SK-N-SH (cell line): ENCODE data around the gene CHRNB1. TPM values are rescaled to one million over a fixed set of nuclear protein-coding genes. Genes with fewer than 3 reads are reported as not detected.

Experiments
- CTCF ChIA-PET: fragments of 300-600, 350-600 bp; formaldehyde crosslinking; extraction: SDS; loops from one replicate; lab custom pipeline; 2021; lab: Yijun Ruan, JAX
- POLR2A ChIA-PET: fragments of 350-600 bp; sonication (Branson Sonifier 250); formaldehyde crosslinking; extraction: SDS; loops from one replicate; lab custom pipeline; 2020; ENCODE audit warnings: antibody characterized with exemption, inconsistent platforms; lab: Yijun Ruan, JAX
- DNase-seq: peaks from one replicate; pipeline ENCODE4 v3.0.0; 2012
- H2AFZ ChIP-seq: fragments of 200-600 bp; sonication (generic); 2 replicates; pipeline ENCODE4 v1.8.1; 2016; ENCODE audit warnings: antibody characterized with exemption, mild to moderate bottlenecking, low read depth
- H3F3A ChIP-seq: fragments of 200-600 bp; sonication (generic); replicated peaks from 2 replicates; pipeline ENCODE3; 2016; ENCODE audit warnings: antibody characterized with exemption, mild to moderate bottlenecking; ENCODE audit not compliant: insufficient read depth
- H3K27ac ChIP-seq, 2 experiments: fragments of 200-500 bp in 1 of 2; fragments of 200-600 bp in 1 of 2; sonication (Bioruptor generic) in 1 of 2; sonication (generic), shearing (Covaris generic) in 1 of 2; 2 replicates each; pipeline versions ENCODE4 v1.5.1 to v1.6.1; 2014 to 2016; ENCODE audit warnings: low read depth in 2 of 2, inconsistent platforms in 1 of 2, low read length in 1 of 2, mild to moderate bottlenecking in 1 of 2, mixed read lengths in 1 of 2
- H3K27me3 ChIP-seq: fragments of 200-600 bp; sonication (generic), shearing (Covaris generic); 2 replicates; pipeline ENCODE4 v1.6.1; 2016; ENCODE audit warnings: mixed run types; ENCODE audit not compliant: insufficient read depth
- H3K36me3 ChIP-seq, 2 experiments: fragments of 200-500 bp in 1 of 2; fragments of 200-600 bp in 1 of 2; sonication (Bioruptor generic) in 1 of 2; sonication (generic) in 1 of 2; replicated peaks in 1 of 2; 2 replicates each; pipeline versions ENCODE3 to v1.5.1; 2014 to 2016; ENCODE audit warnings: low read length in 1 of 2, mild to moderate bottlenecking in 1 of 2; ENCODE audit not compliant: insufficient read depth in 2 of 2, control insufficient read depth in 1 of 2
- H3K4me1 ChIP-seq, 2 experiments: fragments of 200-500 bp in 1 of 2; fragments of 200-600 bp in 1 of 2; sonication (Bioruptor generic) in 1 of 2; sonication (generic), shearing (Covaris generic) in 1 of 2; 2 replicates each; pipeline versions ENCODE4 v1.5.1 to v1.6.1; 2014 to 2016; ENCODE audit warnings: low read depth in 1 of 2, low read length in 1 of 2, mixed run types in 1 of 2; ENCODE audit not compliant: insufficient read depth in 2 of 2, control insufficient read depth in 1 of 2
- H3K4me2 ChIP-seq: fragments of 200-600 bp; sonication (generic), shearing (Covaris generic); 2 replicates; pipeline ENCODE4 v1.6.1; 2017; ENCODE audit warnings: mixed run types
- H3K4me3 ChIP-seq, 2 experiments: fragments of 200-500 bp in 1 of 2; fragments of 200-600 bp in 1 of 2; sonication (Bioruptor generic) in 1 of 2; sonication (generic), shearing (Covaris generic) in 1 of 2; 2 replicates each; pipeline versions ENCODE4 v1.5.1 to v1.8.1; 2014 to 2016; ENCODE audit warnings: low read depth in 2 of 2, inconsistent platforms in 1 of 2, low read length in 1 of 2, mild to moderate bottlenecking in 1 of 2, mixed read lengths in 1 of 2, moderate library complexity in 1 of 2
- H3K79me2 ChIP-seq: fragments of 200-600 bp; sonication (generic); 2 replicates; pipeline ENCODE4 v1.8.1; 2017; ENCODE audit warnings: mild to moderate bottlenecking; ENCODE audit not compliant: insufficient read depth
- H3K9ac ChIP-seq: fragments of 200-600 bp; sonication (generic); 2 replicates; pipeline ENCODE4 v1.6.1; 2017; ENCODE audit warnings: mixed run types
- H3K9me2 ChIP-seq: fragments of 200-600 bp; sonication (generic); 2 replicates; pipeline ENCODE4 v1.6.1; 2017; ENCODE audit warnings: mixed run types
- H3K9me3 ChIP-seq: fragments of 200-600 bp; sonication (generic); 2 replicates; pipeline ENCODE4 v1.6.1; 2017; ENCODE audit warnings: mixed run types, mild to moderate bottlenecking, moderate library complexity
- H4K20me1 ChIP-seq: fragments of 200-600 bp; sonication (generic); 2 replicates; pipeline ENCODE4 v1.6.1; 2017; ENCODE audit warnings: mild to moderate bottlenecking, mixed run types; ENCODE audit not compliant: insufficient read depth
- EZH2phosphoT487 ChIP-seq: fragments of 200-600 bp; sonication (generic); IDR thresholded peaks from 2 replicates; pipeline ENCODE4 v1.6.1; 2017; ENCODE audit warnings: low read depth, mixed run types, mild to moderate bottlenecking, antibody characterized with exemption, moderate library complexity, borderline replicate concordance
- FOSL2 ChIP-seq: IDR thresholded peaks from 2 replicates; pipeline ENCODE4 v1.4.0; 2012; ENCODE audit warnings: low read depth, mild to moderate bottlenecking, moderate library complexity, borderline replicate concordance
- FOXJ3 ChIP-seq: sonication (generic); formaldehyde crosslinking; IDR thresholded peaks from 2 replicates; pipeline ENCODE4 v1.5.1; 2020; ENCODE audit warnings: mild to moderate bottlenecking, missing genetic modification reagents
- FOXM1 ChIP-seq: IDR thresholded peaks from 2 replicates; pipeline ENCODE4 v1.4.0; 2012; ENCODE audit warnings: low read depth, mild to moderate bottlenecking
- GABPA ChIP-seq: IDR thresholded peaks from 2 replicates; pipeline ENCODE4 v1.4.0; 2012; ENCODE audit warnings: low read depth, mild to moderate bottlenecking
- GATA2 ChIP-seq: sonication (generic); formaldehyde crosslinking; IDR thresholded peaks from 2 replicates; pipeline ENCODE4 v1.5.0; 2020; ENCODE audit warnings: mild to moderate bottlenecking, missing genetic modification reagents
- JUND ChIP-seq: IDR thresholded peaks from 2 replicates; pipeline ENCODE4 v1.4.0; 2012
- MAX ChIP-seq: IDR thresholded peaks from 2 replicates; pipeline ENCODE4 v1.4.0; 2012; ENCODE audit warnings: low read depth
- MEF2A ChIP-seq: IDR thresholded peaks from 2 replicates; pipeline ENCODE4 v1.4.0; 2012; ENCODE audit warnings: low read depth, borderline replicate concordance
- NRF1 ChIP-seq: IDR thresholded peaks from 2 replicates; pipeline ENCODE4 v1.6.1; 2012; ENCODE audit warnings: low read depth, mild to moderate bottlenecking, low read length
- POLR2AphosphoS5 ChIP-seq: IDR thresholded peaks from 2 replicates; pipeline ENCODE4 v1.6.1; 2012; ENCODE audit warnings: low read depth, low read length
- RAD21 ChIP-seq: IDR thresholded peaks from 2 replicates; pipeline ENCODE4 v1.6.1; 2012; ENCODE audit warnings: mild to moderate bottlenecking, low read length
- REST ChIP-seq: IDR thresholded peaks from 2 replicates; pipeline ENCODE4 v1.6.1; 2012; ENCODE audit warnings: mild to moderate bottlenecking, low read depth, low read length, moderate library complexity
- RFX5 ChIP-seq: IDR thresholded peaks from 2 replicates; pipeline ENCODE4 v1.6.1; 2012; ENCODE audit warnings: mild to moderate bottlenecking, improper control_type of control experiment, low read length
- TCF12 ChIP-seq: IDR thresholded peaks from 2 replicates; pipeline ENCODE4 v1.4.0; 2012
- TEAD4 ChIP-seq: IDR thresholded peaks from 2 replicates; pipeline ENCODE4 v1.4.0; 2012; ENCODE audit warnings: mild to moderate bottlenecking, borderline replicate concordance; ENCODE audit not compliant: insufficient read depth
- USF2 ChIP-seq: fragments of 150-350 bp; IDR thresholded peaks from 2 replicates; pipeline ENCODE4 v1.6.1; 2017; ENCODE audit warnings: antibody characterized with exemption, low read length, low read depth, borderline replicate concordance
- WGBS: methylation state at CpG from one replicate; pipeline ENCODE4 v1.1.6; 2017; ENCODE audit warnings: low lambda C conversion rate; 5-methylcytosine and 5-hydroxymethylcytosine counted together
- polyA plus RNA-seq, 3 experiments: library from polyadenylated mRNA; depleted of rRNA; stranded (reverse); fragments of >200 nt; gene quantifications; 2 replicates each; pipeline ENCODE4 v1.2.3, GENCODE V29; 2012

The CHRNB1 gene
- polyA plus RNA-seq, 1 of the 3 experiments (the other 2 are of a cell fraction): 26.8 TPM

GRCh38 chr17:7440834-7441195 is 4.0 kb upstream of the CHRNB1 start (continued):
- TF ChIP-seq MEF2A (no peak), TEAD4 (no peak), TCF12 (peak; percentile 3; the same call in 1 of the 2 replicates), GATA2 (CRISPR knock-in tag) (no peak), JUND (no peak)

GRCh38 chr17:7441266-7441665 is 3.6 kb upstream of the CHRNB1 start:
- Histone ChIP-seq H3K27ac (peak overlapping the region in 1 of 2 experiments; percentile 97; a peak in 2 of 4 replicates), H3K36me3 (peaks cover 0 to 4% of the 10 kb centered on the region in 2 experiments), H3K9me2 (no peaks in the 10 kb centered on the region), H3K79me2 (0 out of 2 replicates have a peak, but pooled peaks cover 4% of the 10 kb centered on the region), H3F3A (peaks cover 18% of the 10 kb centered on the region), H3K27me3 (no peaks in the 10 kb centered on the region), H3K4me3 (peak overlapping the region in 1 of 2 experiments; percentile 67; a peak in 1 of 4 replicates), H2AFZ (no peak overlapping the region), H4K20me1 (no peaks in the 10 kb centered on the region)
- no peak for DNase-seq
- 83% methylated on average over 7 of the region's 7 CpGs for WGBS
- POLR2A ChIA-PET: interaction anchor here (0.7 to 3.3 kb wide), 9 partner anchors 9 to 766 kb away, joined by 3 to 19 read pairs (median 4); partner anchors contain the start of genes NEURL4, POLR2A, TMEM256 and ZBTB4
- TF ChIP-seq JUND (0 out of 2 replicates have a peak, but pooled peaks have one; percentile 1), MAX (0 out of 2 replicates have a peak, but pooled peaks have one; percentile 4), USF2 (no peak), RFX5 (no peak), RAD21 (no peak)
- TF ChIP-seq, all 33 proteins: peak for 2
- Histone ChIP-seq H3K9ac (no peak overlapping the region), H3K9me3 (no peaks in the 10 kb centered on the region), H3K4me1 (peaks cover 7 to 28% of the 10 kb centered on the region in 2 experiments; a peak in 2 of 4 replicates), H3K4me2 (peak overlapping the region; percentile 95; the same call in 1 of the 2 replicates)
- CTCF ChIA-PET: interaction anchor here (0.7 to 1.6 kb wide), 6 partner anchors 12 to 119 kb away, joined by 3 to 11 read pairs (median 4); no protein-coding TSS in a partner anchor

- H3K9me3 ChIP-seq: no peaks in the 10 kb centered on the region
- CTCF ChIA-PET: interaction anchor here (1.1 to 1.4 kb wide), 2 partner anchors 11 to 87 kb away, joined by 3 to 11 read pairs; no protein-coding TSS in a partner anchor
- no peak overlapping the region for H3K4me2 ChIP-seq
- H3K36me3 ChIP-seq: peaks cover 0 to 4% of the 10 kb centered on the region in 2 experiments
- no peaks in the 10 kb centered on the region for H3K27me3 ChIP-seq
- H4K20me1 ChIP-seq: no peaks in the 10 kb centered on the region
- H3K9ac ChIP-seq: no peak overlapping the region
- no peak overlapping the region for H3K27ac ChIP-seq
- TF ChIP-seq MEF2A (no peak), FOXM1 (no peak), MAX (no peak), REST (no peak), EZH2phosphoT487 (no peak), GABPA (no peak), FOXJ3 (no peak), POLR2AphosphoS5 (no peak), NRF1 (no peak), FOSL2 (no peak)
- H3K4me3 ChIP-seq: no peak overlapping the region
- POLR2A ChIA-PET: interaction anchor here (0.5 to 3.3 kb wide), 3 partner anchors 38 to 96 kb away, joined by 3 to 19 read pairs (median 13); partner anchors contain the start of genes POLR2A and TMEM256
- H3K9me2 ChIP-seq: no peaks in the 10 kb centered on the region
- DNase-seq: no peak
- peaks cover 7 to 23% of the 10 kb centered on the region in 2 experiments; a peak in 2 of 4 replicates for H3K4me1 ChIP-seq
- peaks cover 18% of the 10 kb centered on the region for H3F3A ChIP-seq
- 89% methylated on average over 2 of the region's 2 CpGs for WGBS
- no peaks in the 10 kb centered on the region for H3K79me2 ChIP-seq
- H2AFZ ChIP-seq: no peak overlapping the region
These were observed 2.7 kb upstream of the CHRNB1 start for GRCh38 chr17:7442142-7442541.
